ENCODE measurements around the gene PIK3C2G.

PIK3C2G gene

DNA sequence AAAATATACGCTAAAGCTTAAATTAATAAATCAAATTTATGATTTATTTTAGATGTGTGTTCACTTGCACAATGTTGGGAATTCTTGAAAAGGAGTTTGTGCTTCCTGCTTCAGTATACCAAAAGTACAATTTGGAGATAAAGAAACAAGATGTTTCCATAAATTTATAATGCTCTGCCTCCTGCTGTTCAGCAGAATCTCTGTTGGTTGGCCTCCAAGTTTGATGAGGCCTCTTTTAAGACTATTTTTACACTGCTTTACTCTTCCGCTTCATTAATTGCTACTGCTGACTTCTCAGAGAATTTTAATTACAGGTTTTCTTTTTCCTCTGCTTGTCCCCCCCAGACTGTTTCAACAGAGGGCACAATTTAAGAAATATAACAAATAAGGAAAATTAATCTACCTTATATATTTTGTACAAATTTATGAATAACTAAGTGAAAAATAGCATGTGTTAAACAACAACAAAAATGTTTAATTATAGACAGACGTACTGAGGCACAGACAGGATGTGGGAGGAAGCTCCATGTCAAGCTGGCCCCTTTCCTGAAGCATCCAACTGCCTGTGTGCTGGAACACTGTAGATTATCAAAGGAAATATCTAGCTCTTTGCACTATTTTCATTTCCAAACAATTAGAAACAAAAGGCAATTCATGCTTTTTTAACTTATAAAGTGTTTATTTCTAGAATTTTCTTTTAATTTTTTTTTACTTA, 83.9 kb downstream of the PIK3C2G start:
- DNase-seq (ENCODE audit: low read depth): no peak

DNA sequence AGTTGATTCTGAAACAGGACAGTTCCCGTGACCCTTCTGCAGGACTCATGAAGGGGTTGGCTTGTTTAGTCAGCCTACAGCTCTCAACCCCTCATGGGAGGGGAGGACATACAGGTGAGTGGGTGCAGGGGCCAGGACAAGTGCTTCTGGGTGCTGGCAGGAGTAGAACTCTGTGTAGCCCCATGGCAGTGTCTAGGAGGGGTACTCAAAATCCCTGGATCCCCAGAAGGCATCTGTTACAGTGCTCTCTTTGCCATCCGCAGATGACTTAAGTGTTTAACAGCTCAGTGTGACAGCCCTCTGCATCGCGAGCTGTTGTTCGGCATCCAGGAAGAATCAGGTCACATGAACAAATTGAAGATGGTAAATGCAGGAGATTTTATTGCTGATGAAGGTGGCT, 91.0 kb downstream of the PIK3C2G start:
- no peak for DNase-seq (ENCODE audit: low read depth)

DNA sequence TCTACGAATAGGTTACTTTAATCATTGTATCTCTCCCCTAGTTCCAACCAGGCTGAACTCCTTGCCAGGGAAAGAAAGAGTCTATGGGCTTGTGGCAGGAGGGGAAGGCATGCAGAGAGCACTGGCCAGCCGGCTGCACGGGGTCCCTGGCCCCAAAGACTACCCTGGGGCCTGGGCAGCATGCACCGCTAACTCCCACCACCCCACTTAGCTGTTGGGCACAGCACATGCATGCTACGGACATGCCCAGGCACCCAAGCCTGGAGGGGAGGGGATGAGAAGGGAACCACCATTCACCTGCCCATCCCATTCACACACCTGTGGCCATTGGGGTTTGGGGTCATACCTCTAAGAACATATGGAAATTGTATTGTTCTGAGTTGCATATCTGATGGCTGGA, 94.1 kb downstream of the PIK3C2G start:
- DNase-seq (ENCODE audit: low read depth): no peak

DNA sequence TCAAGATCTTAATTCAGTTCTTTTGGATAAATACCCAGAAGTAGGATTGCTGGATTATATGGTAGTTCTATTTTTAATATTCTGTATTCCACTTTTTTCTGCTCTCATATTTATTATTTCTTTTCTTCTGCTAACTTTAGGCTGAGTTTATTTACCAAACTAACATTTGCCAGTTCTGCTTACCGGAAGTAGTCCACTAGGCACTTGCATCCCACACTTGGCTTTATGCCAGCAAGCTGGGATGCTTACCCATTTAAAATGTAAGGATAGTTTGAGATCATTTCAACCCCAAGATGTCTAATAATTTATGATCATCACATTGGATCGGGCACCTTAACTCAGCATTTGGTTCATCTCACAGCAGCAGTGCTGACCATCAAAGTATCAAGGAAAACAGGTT, 96.8 kb downstream of the PIK3C2G start:
- DNase-seq (ENCODE audit: low read depth): no peak

DNA sequence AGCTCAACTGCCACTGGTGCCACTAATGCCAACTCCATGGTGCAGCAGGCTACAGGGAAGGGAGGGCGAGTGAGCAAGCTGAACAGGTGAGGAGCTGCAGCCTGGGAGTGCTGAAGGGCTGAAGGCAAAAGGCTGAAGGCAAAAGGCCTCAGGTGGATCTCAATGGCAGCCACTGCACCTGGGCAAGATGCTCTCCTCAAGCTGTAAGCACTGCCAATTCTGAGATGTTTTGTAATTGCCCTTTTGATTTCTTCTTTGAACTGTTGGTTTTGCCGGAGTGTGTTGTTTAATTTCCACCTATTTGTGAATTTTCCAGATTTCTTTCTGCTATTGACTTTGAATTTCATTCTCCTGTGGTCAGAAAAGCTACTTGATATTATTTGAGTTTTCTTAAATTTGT, 97.6 kb downstream of the PIK3C2G start:
- DNase-seq (ENCODE audit: low read depth): no peak

DNA sequence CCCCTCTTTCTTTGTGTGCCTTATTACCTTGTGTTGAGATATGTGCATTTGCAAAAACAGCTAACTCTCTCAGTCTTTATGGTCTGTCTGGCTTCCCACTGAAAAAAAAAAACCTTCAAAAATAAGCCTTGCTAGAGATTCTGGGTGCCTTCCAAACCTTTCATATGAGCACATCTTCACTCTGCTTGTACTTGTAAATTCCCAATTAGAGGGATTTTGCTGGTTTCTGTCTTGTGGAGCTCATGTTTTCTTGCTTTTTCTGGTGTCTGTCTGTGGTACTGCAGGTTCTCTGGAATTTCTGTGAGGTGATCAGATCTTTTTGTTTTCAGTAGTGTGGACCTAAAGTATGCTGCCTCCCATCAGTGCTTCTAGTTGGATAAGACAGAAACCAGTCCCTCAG, 100.1 kb downstream of the PIK3C2G start:
- no peak for DNase-seq (ENCODE audit: low read depth)

DNA sequence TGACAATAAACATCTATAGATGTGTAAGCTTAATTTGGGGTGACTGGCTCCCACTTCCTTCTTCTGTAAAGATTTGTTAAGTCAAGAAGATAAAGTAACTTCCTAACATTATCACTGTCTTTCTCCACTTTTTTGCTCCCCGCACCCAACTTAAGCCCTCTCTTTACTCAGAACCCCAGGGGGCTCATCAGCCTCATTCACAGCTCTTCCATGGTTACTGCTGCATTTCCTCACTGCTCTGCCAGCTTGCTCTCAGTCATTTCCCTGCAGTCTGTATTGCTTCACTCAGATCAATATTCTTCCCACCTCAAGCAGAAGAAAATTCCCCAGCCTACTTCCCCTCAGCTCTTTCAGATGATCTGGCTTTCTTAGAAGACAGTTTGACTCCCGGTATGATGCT, 102.0 kb downstream of the PIK3C2G start:
- DNase-seq (ENCODE audit: low read depth): no peak

DNA sequence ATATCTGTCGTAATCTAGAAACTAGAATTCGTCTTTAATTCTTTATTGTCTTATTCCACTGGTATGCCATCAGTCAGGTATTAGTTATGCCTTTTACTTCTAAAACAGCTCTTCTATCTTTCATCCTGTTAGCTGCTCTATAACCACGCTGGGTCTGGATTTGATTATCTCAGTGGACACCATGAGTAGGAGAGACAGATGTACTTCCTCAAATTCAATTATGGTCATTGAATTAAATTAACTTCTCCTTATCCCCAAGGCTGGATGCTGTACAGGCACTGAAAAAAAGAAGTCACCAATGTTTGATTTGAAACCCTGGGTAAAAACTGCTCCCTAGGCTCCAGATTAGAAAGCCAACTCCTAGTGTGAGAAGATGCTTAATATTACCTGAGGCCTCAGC, 107.3 kb downstream of the PIK3C2G start:
- DNase-seq (ENCODE audit: low read depth): no peak

DNA sequence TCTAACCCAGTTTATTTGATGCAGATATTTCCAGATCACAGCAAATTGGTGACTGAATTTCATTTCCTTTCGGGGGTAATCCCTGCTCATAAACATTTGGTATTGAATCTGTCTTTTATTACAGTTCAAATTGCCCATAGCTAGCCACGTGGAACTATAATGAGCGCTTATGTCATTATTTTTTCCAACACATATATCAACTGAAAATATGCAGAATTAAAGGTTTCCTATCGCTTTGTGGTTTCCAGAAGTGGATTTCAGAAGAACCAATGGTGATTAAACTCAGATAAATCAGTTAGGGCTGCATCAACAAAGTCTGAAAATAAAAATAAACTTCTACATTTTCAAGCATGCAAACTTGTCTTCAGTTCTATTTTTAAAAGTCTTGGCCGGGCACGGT, 111.9 kb downstream of the PIK3C2G start:
- DNase-seq (ENCODE audit: low read depth): no peak

DNA sequence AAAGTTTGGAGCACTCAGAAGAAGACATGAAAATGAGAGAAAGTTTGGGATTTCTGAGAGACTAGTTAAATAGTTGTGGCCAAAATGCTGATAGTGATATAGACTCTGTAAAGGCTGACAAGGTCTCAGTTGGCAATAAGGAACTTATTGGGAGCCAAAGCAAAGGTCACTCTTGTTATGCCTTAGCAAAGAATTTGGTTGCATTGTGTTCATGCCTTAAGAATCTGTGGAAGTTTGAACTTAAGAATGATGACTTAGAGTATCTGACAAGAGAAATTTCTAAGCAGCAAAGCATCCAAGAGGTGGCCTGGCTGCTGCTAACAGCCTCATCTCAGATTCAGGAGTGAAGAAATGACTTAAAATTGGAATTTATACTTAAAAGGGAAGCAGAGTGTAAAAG, 113.8 kb downstream of the PIK3C2G start:
- DNase-seq (ENCODE audit: low read depth): no peak

DNA sequence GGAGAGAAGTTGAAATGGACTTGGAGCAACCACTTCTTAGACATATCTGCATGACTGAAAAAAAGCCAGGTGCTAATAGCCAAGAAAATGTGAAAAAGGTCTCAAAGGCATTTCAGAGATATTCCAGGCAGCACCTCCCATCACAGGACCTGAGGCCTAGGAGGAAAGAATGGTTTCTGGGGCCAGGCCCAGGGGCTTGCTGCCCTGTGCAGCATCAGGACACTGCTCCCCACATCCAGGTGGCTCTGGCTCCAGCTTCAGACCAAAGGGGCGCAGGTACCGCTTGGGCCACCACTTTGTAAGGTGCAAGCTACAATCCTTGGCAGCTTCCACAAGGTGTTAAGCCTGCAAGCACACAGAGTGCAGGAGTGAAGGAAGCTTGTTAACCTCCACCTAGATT, 114.3 kb downstream of the PIK3C2G start:
- no peak for DNase-seq (ENCODE audit: low read depth)

DNA sequence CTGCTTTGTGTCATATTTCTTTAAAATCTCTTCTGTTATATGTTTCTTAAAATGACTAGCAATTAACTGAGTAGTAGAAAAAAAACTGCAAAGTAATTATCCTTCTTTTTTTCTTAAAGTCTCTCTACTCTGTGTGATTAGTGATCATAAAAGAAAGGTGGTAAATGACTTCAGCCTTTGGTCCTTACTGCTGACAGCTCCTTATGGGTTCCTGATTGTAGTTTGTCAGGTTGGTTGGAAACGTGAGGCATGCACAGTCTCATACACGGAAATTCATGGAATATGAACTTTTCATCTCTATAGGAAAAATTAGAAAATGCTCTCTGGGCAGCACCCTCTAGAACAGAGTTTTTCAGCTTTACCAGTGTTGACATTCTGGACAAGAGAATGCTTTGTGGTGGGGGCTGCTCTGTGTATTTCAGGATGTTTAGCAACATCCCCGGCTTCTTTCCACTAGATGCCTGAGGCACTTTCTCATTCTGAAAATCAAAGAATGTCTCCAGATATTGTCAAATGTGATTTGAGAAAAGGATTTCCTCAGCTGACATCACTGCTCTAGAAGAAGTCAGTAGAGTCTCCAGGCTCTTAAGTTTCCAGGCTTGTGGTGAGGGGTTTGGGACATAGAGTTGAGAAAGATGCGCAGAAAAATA, 121.0 kb downstream of the PIK3C2G start:
- no peak for DNase-seq (ENCODE audit: low read depth)

DNA sequence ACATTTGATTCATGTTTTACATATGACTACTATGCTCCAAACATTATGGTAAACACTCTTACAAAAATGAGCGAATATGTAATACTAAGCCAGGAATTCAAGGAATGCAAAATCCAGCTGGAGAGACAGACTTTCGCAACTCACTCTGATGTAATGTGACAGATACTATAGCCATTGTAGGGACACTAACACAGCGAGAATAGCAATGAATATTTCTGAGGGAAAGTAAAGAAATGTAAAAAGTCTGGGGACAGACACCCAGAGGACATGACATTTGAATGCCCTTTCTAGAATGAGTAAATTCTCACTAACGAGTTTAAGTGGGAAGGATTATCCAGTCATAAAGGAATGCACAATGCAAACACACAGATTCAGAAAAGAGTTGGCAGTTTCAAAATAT, 121.9 kb downstream of the PIK3C2G start:
- no peak for DNase-seq (ENCODE audit: low read depth)

DNA sequence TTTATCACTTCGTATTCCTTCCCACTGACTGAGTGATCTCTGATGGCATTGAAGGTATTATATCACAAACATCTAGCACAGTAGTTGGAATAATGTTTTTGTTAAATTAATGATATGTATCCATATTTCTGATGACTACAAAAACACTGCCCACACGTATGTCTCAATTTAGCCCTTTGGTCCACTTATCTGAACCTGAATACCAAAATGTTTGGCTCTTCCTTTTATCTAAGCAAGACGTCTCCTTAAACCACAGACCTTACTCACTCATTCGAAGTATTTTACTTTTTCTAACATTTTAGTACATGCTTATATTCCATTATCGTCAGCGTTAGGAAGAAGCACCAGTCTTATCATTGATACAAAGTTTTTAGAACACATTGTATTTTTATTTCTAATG, 126.4 kb downstream of the PIK3C2G start:
- no peak for DNase-seq (ENCODE audit: low read depth)

DNA sequence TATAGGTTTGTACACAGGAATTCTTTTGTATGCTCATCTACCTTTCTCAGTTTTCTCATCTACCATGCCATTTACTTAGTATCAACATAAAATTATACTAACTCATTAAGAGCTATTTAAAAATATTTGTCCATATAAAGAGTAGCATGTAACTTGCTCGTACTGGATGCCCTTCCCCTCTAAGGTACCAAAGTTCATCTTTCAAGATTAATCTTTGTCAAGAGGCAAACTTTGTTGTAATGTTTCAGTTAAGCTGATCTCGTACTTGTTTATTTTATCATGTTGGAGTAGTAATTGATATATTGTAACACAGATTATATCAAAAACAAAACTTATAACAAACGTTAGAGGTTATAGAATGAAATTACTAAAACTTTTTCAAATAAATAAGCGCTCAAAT, 128.5 kb downstream of the PIK3C2G start:
- DNase-seq (ENCODE audit: low read depth): no peak

DNA sequence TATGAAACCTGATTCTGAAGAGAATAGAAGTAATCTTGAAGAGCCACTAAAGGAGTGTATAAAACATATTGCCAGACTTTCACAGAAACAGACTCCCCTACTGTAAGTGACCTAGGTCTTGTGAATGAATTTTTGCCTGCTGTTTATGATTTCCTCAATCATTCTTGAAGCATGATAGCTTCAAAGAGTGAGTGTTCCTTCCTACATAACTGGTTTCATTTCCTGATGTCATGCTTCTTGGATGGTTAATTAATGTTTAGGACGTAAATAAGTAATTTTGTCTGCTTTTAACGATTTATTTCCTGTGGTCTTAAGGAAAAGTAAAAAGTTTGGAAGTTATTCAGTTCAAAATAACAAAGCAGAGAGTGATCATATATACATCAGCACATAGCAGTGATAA, 129.8 kb downstream of the PIK3C2G start:
- DNase-seq (ENCODE audit: low read depth): no peak

DNA sequence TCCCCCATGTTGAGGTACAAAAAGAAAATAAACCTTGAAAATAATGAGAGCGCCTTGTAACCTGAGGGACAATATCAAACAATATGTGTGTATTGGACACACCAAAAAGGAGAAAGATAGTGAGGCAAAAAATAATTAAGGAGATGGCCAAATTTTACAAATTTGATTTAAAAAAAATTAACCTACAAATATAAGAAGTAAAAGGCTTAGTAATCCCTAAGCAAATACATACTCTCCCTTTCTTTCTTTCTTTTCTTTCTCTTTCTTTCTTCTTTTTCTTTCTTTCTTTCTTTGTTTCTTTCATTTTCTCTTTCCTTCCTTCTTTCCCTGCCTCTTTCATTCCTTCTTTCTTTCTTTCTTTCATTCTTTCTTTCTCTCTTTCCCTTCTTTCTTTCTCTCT, 133.4 kb downstream of the PIK3C2G start:
- DNase-seq (ENCODE audit: low read depth): no peak

DNA sequence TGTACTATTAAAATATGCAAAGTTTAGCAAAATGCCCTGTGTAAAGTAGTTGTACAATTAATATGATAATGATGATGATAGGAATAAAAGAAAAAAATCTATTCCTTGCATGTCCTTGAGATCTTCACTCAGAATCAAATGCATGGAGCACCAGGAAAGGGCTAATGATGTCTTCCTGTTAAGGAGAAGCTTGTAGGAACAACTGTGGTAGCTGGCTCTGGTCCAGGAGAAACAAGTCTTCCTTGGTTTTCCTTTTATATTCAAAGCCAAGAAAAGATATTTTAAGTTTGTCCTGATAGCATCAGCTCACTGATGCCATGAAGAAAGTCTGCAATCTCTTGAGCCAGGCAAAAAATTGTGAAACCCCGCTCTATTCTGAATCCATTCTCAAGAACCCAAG, 138.9 kb downstream of the PIK3C2G start:
- DNase-seq (ENCODE audit: low read depth): no peak

DNA sequence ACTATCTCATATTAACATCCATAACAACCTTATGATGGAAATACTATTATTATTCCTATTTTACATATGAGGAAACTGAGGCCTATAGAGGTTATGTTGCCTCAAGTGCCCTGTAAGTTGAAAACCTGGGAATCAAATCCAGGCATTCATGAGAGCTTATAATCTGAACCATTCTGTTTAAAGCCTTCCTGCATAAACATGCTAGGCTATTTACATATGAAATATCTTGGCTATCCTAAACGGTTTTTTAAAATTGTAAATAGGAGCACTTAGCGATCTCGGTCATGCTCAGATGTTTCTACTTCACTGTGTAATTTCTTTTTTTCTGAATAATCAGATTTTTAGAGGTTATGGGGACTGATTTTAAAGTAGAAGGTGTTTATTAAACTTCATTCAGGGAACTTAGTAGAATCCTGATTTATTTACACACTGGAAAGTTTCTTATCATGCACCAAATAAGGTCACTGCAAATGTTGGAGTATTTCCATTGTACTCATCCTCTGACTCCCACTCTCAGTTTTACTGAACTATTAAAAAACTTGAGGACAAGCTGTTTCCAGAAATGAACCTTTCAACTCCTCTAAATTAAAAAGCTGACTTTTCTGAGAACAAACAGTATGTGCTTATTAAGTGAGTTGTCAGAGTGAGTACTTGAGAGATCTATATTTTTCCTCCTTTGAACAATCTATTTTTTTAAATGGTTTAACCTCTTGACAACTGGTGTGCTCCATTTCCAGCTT, 141.7 kb downstream of the PIK3C2G start:
- no peak for DNase-seq (ENCODE audit: low read depth)

DNA sequence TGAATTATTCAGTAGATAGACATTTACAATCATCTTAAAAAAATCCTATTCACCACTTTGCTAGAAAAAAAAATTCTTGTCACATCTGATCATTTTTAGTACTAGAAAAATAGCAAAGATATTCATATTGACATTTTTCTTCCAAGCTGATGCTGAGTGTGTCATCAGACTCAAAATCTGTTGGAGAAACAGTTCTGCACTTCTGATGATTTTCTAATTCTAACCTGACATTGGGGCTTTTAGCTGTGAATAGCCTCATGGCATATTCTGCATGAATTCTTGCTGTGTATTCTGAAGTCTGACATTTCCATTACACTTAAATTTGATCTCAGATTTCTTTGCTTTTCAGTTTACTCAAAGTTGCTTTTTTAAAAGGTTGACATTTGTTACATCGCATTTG, 150.1 kb downstream of the PIK3C2G start:
- no peak for DNase-seq (ENCODE audit: low read depth)

DNA sequence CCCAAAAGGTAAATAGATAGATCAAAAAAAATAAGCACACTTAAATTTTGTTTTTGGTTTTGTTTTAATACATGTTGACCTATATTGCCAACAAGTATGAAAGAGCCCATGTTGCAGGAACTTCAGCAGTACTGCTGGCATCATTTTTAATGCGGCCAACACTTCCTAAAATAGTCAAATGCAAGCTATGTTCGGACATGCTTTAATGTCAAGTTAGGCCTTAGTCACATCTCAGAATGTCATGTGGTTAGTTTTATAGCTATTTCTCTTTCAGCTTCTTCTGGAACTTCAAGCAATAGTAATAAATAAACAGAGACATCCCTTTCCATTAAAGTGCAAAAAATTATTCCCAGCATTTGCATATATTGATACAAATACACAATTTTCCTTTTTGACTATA, 153.4 kb downstream of the PIK3C2G start:
- no peak for DNase-seq (ENCODE audit: low read depth)

DNA sequence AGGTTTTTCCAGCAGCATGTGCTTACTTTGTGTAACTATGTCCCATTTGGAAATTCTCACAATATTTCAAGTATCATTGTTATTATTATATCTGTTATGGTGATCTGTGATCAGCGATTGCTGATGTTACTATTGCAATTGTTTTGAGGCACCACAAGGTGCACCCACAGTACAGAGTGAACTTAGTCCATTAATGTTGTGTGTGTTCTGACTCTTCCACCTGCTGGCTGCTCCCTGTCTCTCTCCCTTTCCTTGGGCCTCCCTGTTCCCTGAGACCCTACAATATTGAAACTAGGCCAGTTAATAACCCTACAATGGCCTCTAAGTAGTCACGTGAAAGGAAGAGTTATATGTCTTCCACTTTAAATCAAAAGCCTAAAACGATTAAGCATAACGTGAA, 153.9 kb downstream of the PIK3C2G start:
- no peak for DNase-seq (ENCODE audit: low read depth)

DNA sequence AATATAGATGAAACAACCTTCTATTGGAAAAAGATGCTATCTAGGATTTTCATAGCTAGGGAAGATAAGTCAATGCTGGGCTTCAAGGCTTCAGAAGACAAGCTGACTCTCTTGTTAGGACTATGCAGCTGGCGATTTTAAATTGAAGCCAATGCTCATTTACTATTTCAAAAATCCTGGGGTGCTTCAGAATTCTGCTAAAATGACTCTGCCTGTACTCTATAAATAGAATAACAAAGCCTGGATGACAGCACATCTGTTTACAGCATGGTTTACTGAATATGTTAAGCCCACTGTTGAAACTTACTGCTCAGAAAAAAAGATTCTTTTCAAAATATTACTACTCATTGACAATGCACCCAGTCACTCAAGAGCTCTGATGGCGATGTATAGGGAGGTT, 155.1 kb downstream of the PIK3C2G start:
- no peak for DNase-seq (ENCODE audit: low read depth)

DNA sequence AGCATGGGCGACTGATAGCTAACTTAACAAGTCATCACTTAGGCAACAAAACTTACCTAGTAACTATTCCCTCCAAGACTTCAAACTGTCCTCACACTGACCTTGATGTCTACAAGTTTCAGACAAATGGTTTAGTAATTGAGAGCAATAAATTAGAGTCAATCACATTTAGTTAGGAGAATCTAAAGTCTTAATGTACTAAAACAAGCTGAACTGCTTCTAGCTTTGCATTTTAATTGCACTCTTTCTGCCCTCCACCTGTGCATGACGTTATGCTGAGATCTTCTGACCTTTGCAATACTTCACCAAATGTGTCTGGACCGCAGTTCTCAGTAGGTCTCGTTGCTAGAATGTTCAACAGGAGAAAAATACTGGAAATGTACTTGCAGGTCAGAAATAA, 158.0 kb downstream of the PIK3C2G start:
- no peak for DNase-seq (ENCODE audit: low read depth)

Data from activated T-cell treated with anti-CD3 and anti-CD28 coated beads for 1 hour (primary cell).